Aorta (tissue), 5 donors: ENCODE measurements around the gene UTP20. TPM values are rescaled to one million over a fixed set of nuclear protein-coding genes. Genes with fewer than 3 reads are reported as not detected.
"Not testable (repeated sequence)": the region's sequence is repeated elsewhere in the genome, so short reads cannot be mapped to it uniquely, and the experiment has no call there.

Experiments used
- ATAC-seq: fragments of 200-7000 bp; cut with Tn5 transposase; one replicate; pipeline ENCODE4 v1.9.1; 2022; ENCODE audit warnings: moderate library complexity; ENCODE audit not compliant: low FRiP score
- DNase-seq, 2 donors: peaks; one replicate each; pipeline ENCODE4 v3.0.0-alpha.2; 2020
- H3K27ac ChIP-seq, 2 donors: one replicate each; pipeline ENCODE4 v1.5.1; 2013; ENCODE audit warnings: low read length in 2 of 2, mild to moderate bottlenecking in 2 of 2, moderate library complexity in 2 of 2, control low read depth in 1 of 2, inconsistent platforms in 1 of 2, low read depth in 1 of 2
- H3K27me3 ChIP-seq, 2 donors: one replicate each; pipeline ENCODE4 v1.6.1; 2013; ENCODE audit warnings: control low read depth in 1 of 2, low read length in 1 of 2, mild to moderate bottlenecking in 1 of 2, moderate library complexity in 1 of 2; ENCODE audit not compliant: insufficient read depth in 2 of 2, control insufficient read depth in 1 of 2
- H3K36me3 ChIP-seq, 2 donors: one replicate each; pipeline ENCODE4 v1.6.1; 2013; ENCODE audit warnings: control low read depth in 1 of 2, low read length in 1 of 2, mild to moderate bottlenecking in 1 of 2; ENCODE audit not compliant: insufficient read depth in 2 of 2, control insufficient read depth in 1 of 2
- H3K4me1 ChIP-seq, 2 donors: one replicate each; pipeline ENCODE4 v1.6.1; 2013; ENCODE audit warnings: low read length in 2 of 2, control low read depth in 1 of 2, mild to moderate bottlenecking in 1 of 2, moderate library complexity in 1 of 2; ENCODE audit not compliant: insufficient read depth in 2 of 2, control insufficient read depth in 1 of 2
- H3K4me3 ChIP-seq, 2 donors: one replicate each; pipeline ENCODE4 v1.5.1; 2013; ENCODE audit warnings: low read length in 2 of 2, control low read depth in 1 of 2, mild to moderate bottlenecking in 1 of 2
- H3K9me3 ChIP-seq: one replicate; pipeline ENCODE4 v1.6.1; 2013; ENCODE audit warnings: mild to moderate bottlenecking, low read length; ENCODE audit not compliant: control insufficient read depth
- WGBS, 2 donors: extraction: QIAGEN DNeasy Blood & Tissue Kit; methylation state at CpG; one replicate each; pipeline ENCODE4 v1.1.7; 2013; 5-methylcytosine and 5-hydroxymethylcytosine counted together
- intact Hi-C, 2 donors: fragments of 100-400 bp; cut with DNase I; formaldehyde crosslinking; loops; one replicate each; pipeline versions ENCODE4 v1.14.2 to v1.15.0; 2022
- polyA plus RNA-seq, 2 donors: library from polyadenylated mRNA; stranded (reverse); fragments of 200-250 nt; gene quantifications; one replicate each; pipeline ENCODE4 v1.2.3, GENCODE V29; 2013
- total RNA-seq, 2 donors: library from RNA; stranded (reverse); fragmentation: NEBNext Ultra II Directional; extraction: Animal tissue kit (Norgen Biotek cat#: 25700); gene quantifications; one replicate each; pipeline ENCODE4 v1.2.1, GENCODE V29; 2021
- donor health status: healthy with polysubstance abuse.
- donor health status: Bipolar disorder and iron deficiency.
- donor health status: DM: no; HTN: no; CAD: no.
- donor health status: DM: no; HTN: no; CAD: no.
- donor health status: DM: yes; HTN: yes; CAD: no.

Gene UTP20
- total and polyA plus RNA-seq, 4 donors = 0.50 to 15.3 (median 6.6) TPM

DNA sequence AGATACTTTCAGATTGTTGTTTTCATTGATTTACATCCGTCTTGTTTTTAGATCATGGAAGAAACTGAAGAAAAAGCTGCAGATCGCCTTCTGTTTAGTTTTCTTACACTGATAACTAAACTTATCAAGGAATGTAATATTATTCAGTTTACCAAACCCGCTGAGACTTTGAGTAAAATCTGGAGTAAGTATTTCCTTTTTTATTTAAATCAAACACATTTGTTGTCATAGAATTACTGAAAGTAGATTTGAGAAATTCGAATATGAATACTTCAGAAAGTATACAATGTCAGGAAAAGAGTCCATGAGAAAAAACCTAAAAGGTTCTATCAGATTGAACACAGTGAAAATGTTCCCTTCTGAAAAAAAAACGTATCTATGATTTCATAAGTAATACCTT, 95.7 kb downstream of the UTP20 start:
- H3K36me3 ChIP-seq = peaks cover 4 to 11% of the 10 kb centered on the region in 2 donors

GRCh38 chr12:101379149-101379548, 99.2 kb downstream of the UTP20 start:
- Histone ChIP-seq H3K9me3 (no peaks in the 10 kb centered on the region), H3K27me3 (no peaks in the 10 kb centered on the region), H3K4me1 (no peaks in the 10 kb centered on the region), H3K36me3 (peaks cover 4 to 6% of the 10 kb centered on the region in 2 donors), H3K27ac (no peak overlapping the region), H3K4me3 (no peak overlapping the region)
- intact Hi-C loops = loop anchor here in 1 of 2 donors (10.0 kb wide), 1 partner anchor 74 kb away; no protein-coding TSS in a partner anchor
- no peak for ATAC-seq
- DNase-seq = no peak

More for the DNA sequence above, 95.7 kb downstream of the UTP20 start:
- no peaks in the 10 kb centered on the region for H3K9me3 ChIP-seq
- no peak overlapping the region for H3K27ac ChIP-seq
- no peaks in the 10 kb centered on the region for H3K4me1 ChIP-seq
- 83 to 92% methylated on average over 5 of the region's 5 CpGs for WGBS, 2 donors
- ATAC-seq (no peak), DNase-seq (no peak)
- intact Hi-C loops = loop anchor here in 1 of 2 donors (10.0 kb wide), 1 partner anchor 71 kb away; no protein-coding TSS in a partner anchor
- no peak overlapping the region for H3K4me3 ChIP-seq
- no peaks in the 10 kb centered on the region for H3K27me3 ChIP-seq

DNA sequence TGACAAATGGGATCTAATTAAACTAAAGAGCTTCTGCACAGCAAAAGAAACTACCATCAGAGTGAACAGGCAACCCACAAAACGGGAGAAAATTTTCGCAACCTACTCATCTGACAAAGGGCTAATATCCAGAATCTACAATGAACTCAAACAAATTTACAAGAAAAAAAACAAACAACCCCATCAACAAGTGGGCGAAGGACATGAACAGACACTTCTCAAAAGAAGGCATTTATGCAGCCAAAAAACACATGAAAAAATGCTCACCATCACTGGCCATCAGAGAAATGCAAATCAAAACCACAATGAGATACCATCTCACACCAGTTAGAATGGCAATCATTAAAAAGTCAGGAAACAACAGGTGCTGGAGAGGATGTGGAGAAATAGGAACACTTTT, 111.3 kb downstream of the UTP20 start:
- H3K27me3 ChIP-seq, DNase-seq, H3K4me1 ChIP-seq, H3K4me3 ChIP-seq, ATAC-seq, H3K9me3 ChIP-seq, intact Hi-C loops, H3K36me3 ChIP-seq, H3K27ac ChIP-seq: not testable (repeated sequence)
- 63 to 84% methylated on average over 2 to 3 of the region's 3 CpGs for WGBS, 2 donors

DNA sequence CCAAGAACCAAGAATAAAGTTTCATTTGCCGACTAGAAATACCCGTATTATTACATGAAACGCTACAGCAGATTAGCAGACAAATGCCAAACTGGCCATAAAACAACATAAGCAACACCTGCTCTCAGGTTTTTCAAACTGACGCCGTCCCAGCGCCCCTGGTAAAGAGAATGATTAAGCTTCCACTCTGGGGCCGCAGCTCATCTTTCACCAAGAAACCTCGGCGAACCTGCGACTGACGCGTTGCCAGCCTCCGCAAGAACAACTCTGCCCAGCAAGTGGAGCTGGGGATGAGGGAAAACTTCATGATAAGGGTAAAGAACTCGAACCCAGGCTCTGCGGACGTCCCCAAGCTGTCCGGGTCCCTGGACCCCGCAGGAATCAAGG, 127.1 kb downstream of the UTP20 start:
- ATAC-seq (no peak), DNase-seq (no peak)
- intact Hi-C loops = no loop called here
- H3K27me3 ChIP-seq = no peaks in the 10 kb centered on the region
- H3K9me3 ChIP-seq = no peaks in the 10 kb centered on the region
- peak overlapping the region; percentile 67 to 68 for H3K4me3 ChIP-seq
- 0 to 1% methylated on average over 18 of the region's 18 CpGs for WGBS, 2 donors
- H3K36me3 ChIP-seq = no peaks in the 10 kb centered on the region
- peaks cover 0 to 1% of the 10 kb centered on the region in 2 donors for H3K4me1 ChIP-seq
- H3K27ac ChIP-seq = peak overlapping the region; percentile 79 to 80

DNA sequence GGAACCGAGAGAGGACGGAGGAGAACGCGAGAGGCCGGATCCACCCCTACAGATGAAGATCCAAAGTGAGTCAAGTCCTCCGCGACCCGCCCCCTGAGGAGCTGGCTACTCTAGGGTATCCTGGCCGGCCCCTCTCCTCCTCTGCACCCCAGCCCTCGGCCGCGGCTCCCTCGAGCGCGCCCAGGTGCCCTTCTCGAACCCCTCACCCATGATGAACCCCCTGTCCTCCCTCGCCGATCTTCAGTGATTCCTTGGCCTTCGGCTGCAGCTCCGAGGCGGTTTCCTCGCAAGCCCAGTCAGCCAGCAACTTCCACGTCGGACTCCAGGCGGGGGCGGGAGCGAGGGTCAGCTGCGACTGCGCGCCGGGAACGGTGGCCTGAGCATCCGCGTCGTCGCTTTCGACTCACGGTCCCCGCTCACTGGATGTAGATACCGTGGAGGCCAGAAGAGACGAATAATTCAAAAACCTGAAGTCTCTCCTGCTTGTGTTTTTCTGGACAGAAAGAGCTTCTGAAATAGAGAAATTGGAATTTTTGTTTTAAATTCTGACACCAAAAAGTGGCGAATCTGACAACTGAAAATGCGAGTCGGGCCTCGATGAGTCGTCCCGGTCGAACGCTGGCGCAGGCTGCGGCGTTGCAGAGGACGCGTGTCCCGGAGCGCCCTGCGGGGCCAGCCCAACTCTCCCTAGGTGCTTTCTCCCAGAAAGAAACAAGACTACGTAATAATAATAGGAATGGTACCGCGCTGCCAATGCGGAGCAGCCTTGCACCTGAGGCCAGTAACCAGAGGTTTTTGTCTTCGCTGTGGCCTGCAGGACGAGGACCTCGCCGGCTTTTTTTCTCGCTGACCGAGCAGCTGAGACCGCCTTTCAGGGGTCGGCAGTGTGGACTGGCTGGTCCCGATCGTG, 127.8 kb downstream of the UTP20 start, which contains the start of gene ARL1:
TSS of gene ARL1 (minus strand) at position 337 of the 910 bp plus-strand sequence. CDS start at position 210, 127 bp downstream.
- 0% methylated on average over 71 of the region's 71 CpGs for WGBS, 2 donors
- intact Hi-C loops = no loop called here
- peak; percentile 93 to 96 for DNase-seq

DNA sequence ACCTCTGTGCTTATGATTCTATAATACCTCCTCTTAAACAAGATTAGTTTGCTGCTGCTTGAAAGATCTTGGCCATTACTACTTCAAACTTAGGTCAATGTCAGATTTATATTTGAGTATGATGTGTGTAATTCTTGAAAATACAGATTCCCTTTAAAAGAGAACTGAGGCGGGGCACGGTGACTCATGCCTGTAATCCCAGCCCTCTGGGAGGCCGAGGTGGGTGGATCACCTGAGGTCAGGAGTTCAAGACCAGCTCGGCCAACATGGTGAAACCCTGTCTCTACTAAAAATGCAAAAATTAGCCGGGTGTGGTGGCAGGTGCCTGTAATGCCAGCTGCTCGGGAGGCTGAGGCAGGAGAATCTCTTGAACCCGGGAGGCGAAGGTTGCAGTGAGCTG, 130.3 kb downstream of the UTP20 start:
- 86 to 89% methylated on average over 8 of the region's 8 CpGs for WGBS, 2 donors
- intact Hi-C loops = not testable (repeated sequence)

More for the DNA sequence above, 127.8 kb downstream of the UTP20 start, which contains the start of gene ARL1:
- H3K9me3 ChIP-seq = no peaks in the 10 kb centered on the region
- peak; percentile 96 for ATAC-seq
- peak within 1 kb of the TSS; percentile 79 to 80 for H3K27ac ChIP-seq
- peaks cover 0 to 1% of the 10 kb centered on the region in 2 donors for H3K4me1 ChIP-seq
- peak within 1 kb of the TSS; percentile 67 to 68 for H3K4me3 ChIP-seq
- H3K36me3 ChIP-seq = no peaks in the 10 kb centered on the region
- no peaks in the 10 kb centered on the region for H3K27me3 ChIP-seq

DNA sequence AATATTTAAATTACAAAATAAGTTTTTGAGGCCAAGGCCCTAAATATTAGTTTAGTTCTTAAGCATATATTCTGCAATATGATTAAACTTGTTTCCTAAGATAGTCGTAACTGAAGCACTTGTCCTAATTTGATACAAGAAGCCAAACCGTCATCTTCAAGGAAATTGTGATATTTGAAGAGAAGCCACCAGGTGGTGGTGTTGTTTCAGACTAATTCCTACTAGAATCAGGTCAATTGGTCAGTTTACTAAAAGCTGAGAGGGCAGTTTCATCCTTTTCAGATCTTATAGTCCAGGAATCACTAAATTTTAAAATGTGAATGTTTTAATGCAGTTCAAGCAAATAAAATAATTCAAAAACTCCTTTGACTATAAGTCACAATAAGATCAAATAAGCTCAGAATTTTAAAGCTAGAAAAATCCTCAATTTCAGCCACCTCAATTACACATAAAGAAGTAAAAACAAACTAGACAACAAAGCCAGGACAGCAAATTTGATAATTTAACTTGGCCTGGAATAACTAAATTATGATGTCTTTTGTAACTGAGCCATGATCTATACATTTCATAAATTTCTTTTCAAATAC, 134.7 kb downstream of the UTP20 start:
- no peaks in the 10 kb centered on the region for H3K36me3 ChIP-seq
- peak; percentile 68 for ATAC-seq

More for the DNA sequence above, 130.3 kb downstream of the UTP20 start:
- not testable (repeated sequence) for H3K27ac ChIP-seq, DNase-seq, H3K4me1 ChIP-seq, H3K9me3 ChIP-seq, H3K4me3 ChIP-seq, H3K36me3 ChIP-seq, H3K27me3 ChIP-seq, ATAC-seq

DNA sequence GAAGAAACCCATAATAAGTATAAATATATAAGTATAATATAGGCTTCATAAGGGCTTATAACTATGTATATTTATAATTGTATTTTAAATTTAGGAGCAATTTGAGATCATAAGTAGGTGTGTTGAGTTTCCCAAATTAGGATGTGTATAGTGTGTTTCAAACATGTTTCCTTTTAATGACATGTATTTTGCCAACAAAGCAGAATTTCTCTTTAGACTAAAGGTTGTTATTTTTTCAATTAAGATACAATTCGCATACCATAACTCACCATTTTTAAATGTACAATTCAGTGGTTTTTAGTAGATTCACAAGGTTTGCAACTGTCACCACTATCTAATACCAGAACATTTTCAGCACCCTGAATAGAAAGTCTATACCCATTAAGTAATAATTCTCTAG, 135.3 kb downstream of the UTP20 start:
- WGBS, 2 donors = 81 to 93% methylated on average over 1 of the region's 1 CpG
- no peaks in the 10 kb centered on the region for H3K36me3 ChIP-seq
- H3K4me3 ChIP-seq = no peak overlapping the region
- no peak for ATAC-seq
- no peaks in the 10 kb centered on the region for H3K4me1 ChIP-seq
- no peaks in the 10 kb centered on the region for H3K27me3 ChIP-seq
- intact Hi-C loops = no loop called here
- no peak for DNase-seq
- H3K27ac ChIP-seq = no peak overlapping the region
- no peaks in the 10 kb centered on the region for H3K9me3 ChIP-seq

More for the DNA sequence above, 134.7 kb downstream of the UTP20 start:
- no peak overlapping the region for H3K4me3 ChIP-seq
- intact Hi-C loops = no loop called here
- H3K4me1 ChIP-seq = no peaks in the 10 kb centered on the region
- 3 to 4% methylated on average over 2 of the region's 2 CpGs for WGBS, 2 donors
- H3K27ac ChIP-seq = no peak overlapping the region
- H3K9me3 ChIP-seq = no peaks in the 10 kb centered on the region
- DNase-seq = no peak
- H3K27me3 ChIP-seq = no peaks in the 10 kb centered on the region
